CD4-positive, alpha-beta T cell treated with Interleukin-17A for 1 hour (primary cell): ENCODE measurements around the gene FANCB.

Experiments
- DNase-seq: peaks from one replicate; pipeline ENCODE4 v3.0.0-alpha.2; 2020

The FANCB gene

DNA sequence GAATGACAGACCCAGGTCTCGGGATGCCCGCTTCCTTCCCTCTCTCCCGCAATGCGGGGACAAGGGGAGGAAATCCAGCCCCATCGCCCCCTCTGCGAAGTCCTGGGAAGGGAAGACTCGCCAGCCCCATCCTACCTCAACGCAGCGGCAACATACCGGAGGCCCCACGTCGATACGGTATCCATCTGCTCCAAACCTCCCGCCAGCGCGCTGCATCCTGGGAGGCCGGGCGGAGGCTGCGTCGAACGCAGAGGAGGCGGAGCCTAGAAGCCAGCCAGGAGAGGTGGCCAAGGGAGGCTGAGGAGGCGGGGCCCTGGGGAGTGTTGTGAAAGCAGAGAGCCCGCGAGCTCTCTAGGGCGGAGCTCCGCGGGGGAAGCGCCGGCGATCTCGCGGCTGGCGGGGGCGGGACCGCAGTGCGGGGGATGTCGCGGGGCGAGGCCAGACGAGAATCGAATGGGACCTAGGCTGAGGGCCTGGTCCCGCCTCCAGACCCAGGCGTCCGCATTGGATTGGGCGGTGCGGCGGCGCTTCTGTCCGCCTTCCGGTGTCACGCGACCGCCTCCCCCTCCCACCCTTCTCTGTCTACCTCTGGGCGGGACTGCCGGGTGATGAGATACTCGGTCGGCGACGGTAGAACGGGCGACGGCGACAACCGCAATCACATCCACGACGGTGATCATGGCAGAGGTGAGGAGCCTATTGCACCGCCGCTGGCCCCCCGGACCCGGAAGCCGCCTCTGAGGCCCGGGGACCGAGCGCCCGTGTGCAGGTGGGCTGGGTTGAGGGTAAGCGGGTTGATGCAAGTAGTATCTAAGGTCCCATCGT is at the start of gene FANCB, which contains the start of gene MOSPD2:
FANCB (minus strand) TSS at position 219 of the 825 bp plus-strand sequence. CDS start 7,559 bp downstream, outside the sequence.
MOSPD2 (plus strand) TSS at position 571 of the 825 bp plus-strand sequence; CDS start at position 679, 108 bp downstream.
- DNase-seq: peak; percentile 95

DNA sequence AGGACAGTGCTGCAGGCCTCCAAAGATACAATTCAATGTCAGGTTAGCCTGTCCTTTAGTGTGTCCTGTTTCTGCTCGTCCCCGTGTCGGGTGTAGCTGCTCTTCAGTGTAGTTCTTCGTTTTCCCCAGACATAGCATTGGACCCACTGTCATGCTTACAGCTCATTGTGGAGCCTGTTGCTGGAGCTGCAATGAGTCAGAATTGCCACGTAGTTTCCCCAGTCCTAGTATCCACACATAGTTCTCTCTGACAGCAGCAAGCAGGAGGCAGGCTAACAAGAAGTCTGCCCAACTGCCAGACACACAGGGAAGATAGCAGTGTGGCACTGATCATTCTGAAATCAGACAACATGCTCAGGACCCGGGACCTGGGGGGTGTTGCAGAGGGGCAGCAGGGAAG is 49.6 kb upstream of the FANCB start:
- no peak for DNase-seq

DNA sequence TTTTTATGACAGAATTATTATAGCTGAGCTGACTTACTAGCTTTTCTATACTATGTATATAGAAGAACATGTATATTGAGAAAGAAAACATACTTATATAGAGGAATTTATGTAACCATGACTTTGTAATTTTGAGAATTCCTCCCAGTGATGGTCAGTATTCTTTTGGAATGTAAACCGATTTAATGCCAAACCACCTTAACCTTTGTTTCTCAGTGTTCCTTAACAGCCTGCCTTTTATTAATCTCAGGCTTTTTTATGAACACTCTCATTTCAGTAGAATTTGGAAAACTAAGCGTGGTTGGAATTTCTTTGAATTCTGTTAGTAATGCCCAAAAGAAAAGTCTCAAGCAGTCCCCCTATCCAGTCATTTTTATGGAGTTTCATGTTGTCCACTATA is 47.3 kb upstream of the FANCB start:
- DNase-seq: no peak

DNA sequence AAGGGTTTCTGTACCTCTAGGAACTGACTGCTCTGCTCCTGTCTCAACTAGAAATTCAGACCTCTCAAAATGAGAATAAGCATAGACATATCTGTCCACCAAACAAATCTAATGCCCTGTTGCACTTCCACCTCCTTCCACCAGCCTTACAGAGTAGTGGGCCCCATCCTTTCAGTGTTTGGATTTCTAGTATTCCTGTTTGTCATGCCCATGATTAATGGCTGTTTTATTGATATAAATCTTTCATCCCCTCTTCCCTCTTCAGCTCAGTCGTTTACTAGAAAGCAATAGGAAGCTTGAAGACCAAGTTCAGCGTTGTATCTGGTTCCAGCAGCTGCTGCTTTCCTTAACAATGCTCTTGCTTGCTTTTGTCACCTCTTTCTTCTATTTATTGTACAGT is 46.5 kb upstream of the FANCB start:
- DNase-seq: no peak

DNA sequence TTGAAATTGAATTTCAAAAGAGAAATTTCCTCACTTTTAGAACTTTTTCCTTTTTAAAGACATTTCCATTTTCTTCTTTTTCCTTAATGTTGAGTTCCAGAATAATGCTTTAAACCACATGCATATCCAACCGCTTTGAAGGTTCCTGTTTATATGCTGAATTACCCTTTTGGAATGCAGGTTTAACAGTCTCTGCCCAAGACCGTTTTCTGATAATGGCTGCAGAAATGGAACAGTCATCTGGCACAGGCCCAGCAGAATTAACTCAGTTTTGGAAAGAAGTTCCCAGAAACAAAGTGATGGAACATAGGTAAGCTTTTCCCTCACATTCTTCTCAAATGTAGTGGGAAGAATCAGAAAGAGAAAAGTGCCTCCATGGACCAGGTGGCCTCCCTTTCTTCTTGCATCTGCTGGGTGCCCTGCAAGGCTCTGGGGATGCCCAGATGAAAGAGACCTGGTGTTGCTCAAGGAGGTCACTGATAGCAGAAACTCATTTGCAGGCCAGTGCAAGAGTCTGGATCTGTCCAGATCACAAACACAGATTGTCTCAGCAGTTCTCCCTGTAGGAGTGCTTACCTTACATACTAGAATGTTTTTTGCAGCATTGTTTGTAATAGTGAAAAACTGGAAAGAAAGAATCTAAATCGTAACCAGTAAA is 43.3 kb upstream of the FANCB start:
- DNase-seq: no peak

DNA sequence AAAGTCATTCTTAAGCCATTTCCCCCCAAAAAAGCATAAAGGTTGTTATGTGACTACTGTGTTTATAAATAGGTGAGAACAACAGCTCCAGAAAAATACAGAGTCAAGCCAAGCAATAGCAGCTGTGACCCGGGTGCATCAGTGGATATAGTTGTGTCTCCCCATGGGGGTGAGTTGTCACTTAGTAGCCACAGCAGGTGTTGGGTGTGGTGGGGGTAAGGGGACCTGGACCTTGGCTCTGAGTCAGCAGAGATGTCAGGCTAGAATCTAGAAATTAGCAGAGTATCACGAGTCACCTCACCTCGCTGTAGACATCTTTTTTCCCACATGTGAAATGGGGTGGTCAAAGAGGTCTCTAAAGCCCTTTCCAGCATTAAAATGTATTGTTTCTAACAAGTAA is 42.7 kb upstream of the FANCB start:
- DNase-seq: no peak

DNA sequence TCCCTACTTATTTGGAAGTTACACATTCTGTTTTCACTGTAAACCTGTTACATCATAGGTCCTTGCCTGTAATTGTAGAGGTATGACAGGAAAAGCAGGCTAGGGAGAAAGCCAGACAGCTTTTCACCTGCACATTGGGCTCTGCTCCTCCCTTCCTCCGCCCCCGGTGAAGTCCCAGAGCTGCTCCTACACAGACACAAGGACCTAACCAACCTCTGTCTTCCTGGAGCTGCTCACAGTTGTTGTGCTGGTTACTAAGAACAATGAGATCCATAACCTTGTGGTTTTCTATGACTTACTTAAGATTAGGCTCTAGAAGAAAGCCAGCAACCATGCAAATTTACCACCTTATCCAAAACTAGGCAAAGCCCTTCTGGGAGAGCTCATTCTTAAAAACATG is 40.4 kb upstream of the FANCB start:
- DNase-seq: no peak

DNA sequence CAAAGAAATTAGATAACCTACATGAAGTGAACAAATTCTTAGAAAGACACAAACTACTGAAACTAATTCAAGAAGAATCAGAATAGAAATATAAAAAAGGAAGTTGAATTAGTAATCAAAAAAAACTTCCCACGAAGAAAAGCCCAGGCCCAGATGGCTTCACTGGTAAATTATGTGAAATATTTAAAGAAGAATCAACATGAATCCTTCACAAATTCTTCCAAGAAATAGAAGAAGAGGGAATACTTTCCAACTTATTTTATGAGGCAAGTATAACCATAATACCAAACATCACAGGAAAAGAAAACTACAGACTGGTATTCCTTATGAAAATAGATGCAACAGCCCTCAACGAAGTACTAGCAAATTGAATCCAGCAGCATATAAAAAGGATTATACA is 31.0 kb upstream of the FANCB start:
- DNase-seq: no peak

DNA sequence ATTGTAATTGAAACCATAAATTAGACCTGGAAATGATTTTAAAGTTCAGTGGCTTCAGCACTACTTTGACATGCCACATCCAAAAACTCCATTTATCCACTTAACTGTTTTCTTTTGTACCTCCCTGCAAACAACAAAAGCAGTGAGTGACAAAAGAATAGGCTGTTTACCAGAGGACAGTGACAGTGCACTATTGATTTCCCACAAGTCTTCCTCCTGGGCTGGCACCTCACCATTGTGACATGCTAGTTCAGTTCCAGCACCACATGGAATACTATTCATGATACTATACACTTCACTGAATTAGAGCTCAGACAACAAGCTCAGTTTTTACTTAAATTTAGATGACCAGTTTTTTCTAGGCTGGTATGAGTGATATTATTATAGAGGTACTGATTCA is 29.7 kb upstream of the FANCB start:
- no peak for DNase-seq

DNA sequence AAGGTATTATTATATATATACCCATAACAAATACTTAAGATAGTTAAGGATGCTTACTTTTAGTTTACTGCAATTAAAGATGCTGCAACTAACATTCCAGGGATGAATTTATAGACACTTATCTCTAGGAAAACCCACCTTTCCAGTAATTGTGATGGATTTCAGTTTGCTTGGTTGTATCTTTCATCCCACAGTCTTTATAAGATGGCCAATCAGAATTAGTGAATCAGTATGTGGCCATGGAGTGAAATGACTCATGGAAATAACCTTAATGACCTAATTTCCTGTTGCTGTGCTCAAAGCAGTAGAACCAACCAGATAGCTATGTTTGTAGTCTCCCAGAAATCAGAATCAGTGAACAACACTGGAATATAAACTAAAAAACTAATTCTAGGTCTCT is 26.7 kb upstream of the FANCB start:
- DNase-seq: peak; percentile 13

DNA sequence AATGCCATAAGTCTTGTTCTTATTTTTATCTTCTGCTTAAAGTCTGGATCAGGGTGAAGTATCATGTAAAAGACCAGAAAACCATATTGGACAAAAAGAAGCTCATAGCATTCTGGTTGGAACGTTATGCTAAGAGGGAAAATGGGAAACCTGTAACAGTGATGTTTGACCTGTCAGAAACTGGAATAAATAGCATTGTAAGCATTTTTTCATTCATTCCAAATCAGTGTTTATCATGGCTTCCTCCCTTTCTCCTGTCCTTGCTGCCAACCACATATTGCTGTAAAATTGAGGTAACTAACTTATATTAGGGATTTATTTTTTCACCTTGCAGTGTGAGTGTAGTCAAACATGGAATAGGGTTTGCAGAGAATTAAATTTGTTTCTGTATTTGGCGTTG is 24.2 kb upstream of the FANCB start:
- DNase-seq: no peak

DNA sequence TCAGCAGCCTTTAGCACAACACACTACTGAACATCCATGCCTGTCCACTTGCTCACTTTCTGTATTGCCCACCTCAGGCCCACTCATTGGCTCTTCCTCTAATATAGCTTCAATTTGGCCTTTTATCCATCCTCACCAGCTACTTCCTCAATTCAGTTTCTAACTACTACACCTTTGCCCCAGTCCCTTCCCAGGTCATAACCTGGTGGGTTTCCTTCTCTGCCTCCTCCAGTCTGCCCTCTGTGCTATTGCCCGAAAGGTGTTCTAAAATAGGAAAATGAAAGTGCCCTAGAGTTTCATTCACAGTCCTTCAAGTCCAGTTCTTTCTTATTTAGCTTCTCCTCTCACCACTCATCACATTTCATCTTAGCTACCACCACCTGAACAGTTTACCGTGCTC is 23.4 kb upstream of the FANCB start:
- no peak for DNase-seq

DNA sequence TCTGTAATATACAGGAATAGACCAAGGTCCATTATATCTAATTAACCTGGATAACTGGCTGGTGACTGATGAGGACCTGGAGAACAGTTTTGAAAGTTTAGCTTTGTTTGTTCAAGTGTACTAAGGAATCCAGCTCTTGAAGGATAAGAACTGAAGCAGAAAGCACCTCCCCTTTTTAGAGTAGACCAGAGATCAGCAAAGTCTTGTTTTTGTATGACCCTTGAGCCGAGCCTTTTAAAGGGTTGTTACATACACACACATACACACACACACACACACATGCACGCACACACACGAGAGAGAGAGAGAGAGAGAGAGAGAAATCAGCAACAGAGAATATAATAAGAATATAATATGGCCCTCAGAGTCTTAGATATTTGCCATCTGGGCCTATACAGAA is 13.4 kb upstream of the FANCB start:
- no peak for DNase-seq

DNA sequence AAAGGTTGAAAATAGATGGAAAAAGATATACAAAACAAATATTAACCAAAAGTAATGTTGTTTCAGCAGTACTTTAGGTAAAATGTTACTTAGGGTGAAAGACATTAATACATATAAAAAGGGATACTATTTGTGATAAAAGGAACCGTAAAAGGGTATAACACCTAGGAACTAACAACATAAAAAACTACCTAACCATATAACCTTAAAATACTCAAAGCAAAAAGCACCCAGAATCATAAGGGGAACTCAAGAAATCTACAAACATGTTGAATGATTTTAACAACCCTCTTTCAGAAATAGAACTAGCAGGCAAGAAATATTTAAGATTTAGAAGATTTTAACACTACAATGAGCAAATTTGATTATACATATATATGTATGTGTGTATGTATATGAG is 11.8 kb upstream of the FANCB start:
- no peak for DNase-seq

DNA sequence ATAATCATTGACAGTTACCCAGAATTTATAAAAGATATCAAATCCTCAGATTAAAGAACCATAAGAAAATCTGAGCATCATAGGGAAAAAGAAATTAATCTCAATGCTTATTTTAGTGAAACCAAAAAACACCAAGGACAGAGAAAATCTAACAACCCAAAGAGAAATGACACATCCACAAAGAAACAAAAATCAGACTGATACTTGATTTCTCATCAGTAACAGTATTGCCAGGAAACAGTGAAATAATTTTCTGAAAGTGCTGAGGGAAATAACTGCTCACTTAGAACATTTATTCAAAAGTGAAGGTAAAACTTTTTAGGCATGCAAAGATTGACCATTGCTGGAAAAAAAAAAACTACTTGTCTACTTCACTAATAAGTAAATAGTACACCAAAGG is 11.0 kb upstream of the FANCB start:
- DNase-seq: no peak

DNA sequence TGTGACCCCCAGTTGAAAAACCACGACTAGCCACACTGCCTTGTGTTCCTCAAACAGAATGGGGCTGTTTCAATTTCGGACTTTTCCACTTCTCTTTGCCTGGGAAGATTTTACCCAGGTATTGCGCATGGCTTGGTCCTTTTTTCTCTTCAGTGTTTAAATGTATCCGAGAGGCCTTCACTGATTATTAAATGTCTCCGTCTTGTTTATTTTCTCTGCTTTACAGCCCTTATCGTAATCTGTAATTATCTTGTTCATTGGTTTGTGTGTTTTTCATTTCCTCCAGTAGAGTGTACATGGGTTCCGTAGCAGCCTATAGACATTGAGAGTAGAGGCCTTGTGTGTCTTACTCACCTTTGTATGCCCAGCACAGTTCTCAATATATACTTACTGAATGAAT is 2.8 kb upstream of the FANCB start:
- DNase-seq: no peak

DNA sequence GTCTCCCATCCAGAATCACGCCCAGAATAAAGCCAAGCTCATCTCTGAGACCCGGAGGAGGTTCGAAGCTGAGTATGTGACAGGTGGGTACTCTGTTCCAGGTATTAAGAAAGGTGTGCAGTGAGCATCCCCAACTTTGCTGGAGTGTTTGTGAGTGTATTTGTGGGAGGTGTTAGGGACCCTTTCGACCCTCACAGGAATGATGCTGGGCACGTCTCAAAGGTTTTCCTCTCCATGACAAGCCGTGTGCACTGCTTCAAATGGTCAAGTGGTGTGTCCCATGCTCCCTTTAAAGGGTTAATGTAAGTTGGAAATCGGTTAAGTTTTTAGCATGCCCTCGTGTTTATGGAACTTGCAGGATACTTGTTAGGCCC is 794 bp upstream of the FANCB start:
- DNase-seq: no peak

DNA sequence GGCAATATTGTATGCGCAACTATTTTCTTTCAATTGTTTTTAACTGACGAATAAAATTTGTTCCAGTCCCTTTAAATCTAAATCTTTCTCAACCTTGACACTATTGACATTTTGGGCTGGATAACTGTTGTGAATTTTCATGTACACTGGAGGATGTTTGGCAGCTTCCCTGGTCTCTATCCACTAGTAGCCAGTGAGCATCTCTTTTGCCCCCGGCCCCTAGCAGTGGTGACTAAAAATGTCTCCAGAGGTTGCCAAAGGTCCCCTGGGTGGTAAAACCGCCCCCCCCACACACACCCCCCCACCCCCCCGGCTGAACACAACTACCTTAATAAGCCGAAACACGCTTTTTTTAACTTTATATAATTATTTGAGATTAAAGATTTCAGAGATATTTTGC is 514 bp downstream of the FANCB start:
- DNase-seq: no peak

DNA sequence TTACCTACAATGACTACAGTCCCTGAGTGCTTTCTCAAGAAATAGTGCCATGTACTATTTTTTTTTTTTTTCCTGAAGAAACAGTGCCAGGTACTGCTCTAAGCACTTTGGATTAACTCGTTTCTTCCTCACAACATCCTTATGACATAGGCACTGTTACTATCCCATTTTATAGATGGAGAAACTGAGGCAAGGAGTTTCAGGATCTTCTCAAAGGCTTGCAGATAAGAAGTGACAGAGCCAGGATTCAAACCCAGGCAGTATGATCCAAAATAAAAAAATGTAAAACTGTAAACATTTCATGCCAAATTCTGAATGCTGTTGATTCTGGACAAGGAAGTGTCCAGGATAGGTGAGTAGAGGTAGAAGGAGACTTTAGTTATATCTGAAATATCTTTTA is 1.1 kb downstream of the FANCB start:
- DNase-seq: no peak

DNA sequence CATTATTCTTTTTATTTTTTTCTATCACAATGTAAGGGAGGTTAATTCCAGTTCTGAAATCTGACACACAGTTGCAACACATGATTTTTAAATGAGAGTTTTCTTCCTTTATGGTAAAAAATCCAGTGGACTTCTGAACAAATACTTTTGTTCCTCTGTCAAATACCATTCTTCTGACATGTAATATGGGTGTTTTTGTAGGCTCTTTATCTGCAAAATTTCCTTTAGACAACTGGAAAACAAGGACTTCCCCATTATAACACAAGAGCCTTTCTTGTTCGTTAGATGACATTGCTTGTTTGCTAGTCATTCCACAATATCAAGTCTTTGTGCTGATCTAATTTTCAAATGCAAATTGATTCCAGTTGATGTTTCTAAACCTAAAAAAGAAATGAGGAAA is 7.7 kb downstream of the FANCB start:
- no peak for DNase-seq

DNA sequence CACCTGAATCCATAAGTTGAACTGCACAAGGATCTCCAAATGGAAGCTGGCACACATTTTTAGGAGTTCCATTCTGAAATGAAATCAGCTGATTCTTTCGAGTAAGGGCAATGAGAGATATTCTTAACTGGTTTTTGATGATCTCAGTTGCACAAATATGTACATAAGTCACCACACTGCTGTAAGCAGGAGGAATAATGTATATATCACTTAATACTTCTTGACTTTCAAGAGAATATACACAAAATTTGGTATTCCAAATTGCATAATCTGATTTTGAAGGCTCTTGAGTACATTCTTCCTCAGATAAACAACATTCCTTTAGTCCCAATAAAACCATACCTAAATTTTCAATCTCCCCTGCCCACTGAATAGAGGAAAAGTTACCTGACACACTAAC is 8.2 kb downstream of the FANCB start:
- DNase-seq: no peak

DNA sequence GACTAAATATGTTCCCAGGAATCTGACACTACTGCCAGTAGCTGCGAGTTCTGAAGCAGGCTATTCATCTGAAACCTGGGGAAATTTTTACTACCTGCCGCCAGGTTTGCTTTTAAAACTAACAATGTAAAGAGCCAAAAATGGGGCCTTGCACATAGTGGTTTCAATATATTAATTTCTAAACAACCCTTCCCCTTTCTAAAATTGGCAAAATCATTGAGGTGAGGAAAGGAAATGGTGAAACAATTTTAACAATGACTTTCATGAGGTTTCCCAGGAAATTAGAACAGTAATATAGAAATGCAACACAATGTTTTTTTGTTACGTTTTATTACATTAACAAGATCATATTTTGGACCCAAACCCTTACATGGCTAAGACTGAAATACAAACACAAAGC is 21.3 kb downstream of the FANCB start:
- no peak for DNase-seq

DNA sequence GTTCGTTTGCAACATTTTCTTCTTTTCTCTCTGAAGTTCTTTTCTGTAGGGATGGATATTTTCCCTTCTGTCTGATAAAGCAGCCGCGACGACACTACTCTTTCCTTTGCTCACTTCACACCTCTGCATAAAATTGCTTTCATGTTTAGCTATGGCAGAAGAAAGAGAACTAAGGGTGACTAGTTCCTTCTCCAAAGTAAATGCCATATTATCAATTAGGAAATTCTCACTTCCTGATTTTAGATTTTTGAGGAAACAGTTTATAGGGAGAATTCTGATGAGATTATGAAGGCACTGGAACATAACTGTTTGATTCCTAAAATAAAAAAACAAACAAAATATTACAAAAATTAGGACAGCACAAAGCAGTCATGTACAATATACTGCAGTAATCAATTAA is 29.2 kb downstream of the FANCB start:
- no peak for DNase-seq

DNA sequence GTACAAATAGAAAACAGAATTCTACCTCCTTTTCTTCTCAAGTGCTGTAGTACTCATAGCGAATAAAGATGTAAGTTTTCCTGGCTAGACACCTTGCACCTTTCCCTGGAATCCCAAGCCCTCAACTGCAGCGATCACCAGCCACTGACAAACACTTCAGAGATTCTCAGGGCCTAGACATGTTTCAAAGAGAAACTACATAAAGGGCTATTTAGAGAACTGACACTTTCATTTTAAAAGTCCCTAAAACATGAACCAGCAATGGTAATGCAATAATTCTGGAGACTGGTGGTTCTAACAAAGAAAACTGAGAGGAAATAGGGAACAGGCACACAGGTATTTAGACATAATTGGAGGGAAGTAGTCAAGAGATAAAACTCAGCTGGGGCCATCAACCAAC is 35.7 kb downstream of the FANCB start:
- DNase-seq: no peak

DNA sequence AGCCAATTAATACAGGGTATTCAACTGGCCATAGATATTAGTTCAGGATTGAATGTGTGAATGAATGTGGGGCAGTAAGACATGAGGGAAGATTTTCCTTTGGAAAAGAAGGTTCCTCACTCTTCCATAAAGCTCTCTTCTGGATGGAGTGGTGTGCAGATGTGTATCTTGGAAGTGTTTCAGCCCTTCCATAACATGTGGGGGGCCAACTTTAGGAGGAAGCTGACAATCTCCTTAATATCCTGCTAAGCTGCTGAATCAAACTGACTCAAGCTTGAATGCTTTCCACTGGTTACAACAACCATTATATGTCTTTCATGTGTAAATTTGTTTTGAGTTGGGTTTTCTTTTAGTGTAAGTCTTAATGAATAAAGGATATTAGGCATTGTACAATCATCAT is 40.3 kb downstream of the FANCB start:
- DNase-seq: no peak
